H54 (cell line): Measurements from ENCODE around the gene FKBP15.
A peak's percentile ranks its signal among the peaks of the same experiment; 100 is the strongest.
"Not testable (repeated sequence)": the region's sequence is repeated elsewhere in the genome, so short reads cannot be mapped to it uniquely, and the experiment has no call there.

Source experiments
- DNase-seq: peaks from one replicate; pipeline ENCODE4 v3.0.0; 2011; ENCODE audit warnings: low spot score, mixed read lengths; ENCODE audit not compliant: insufficient read length
- FAIRE-seq: peaks from 3 replicates; lab custom pipeline; 2011; peaks lifted over from hg19 to GRCh38; lab: Jason Lieb, UNC
- POLR2A ChIP-seq: IDR thresholded peaks from 2 replicates; pipeline ENCODE4 v1.6.1; 2011; ENCODE audit warnings: low read depth, mild to moderate bottlenecking, low read length

The FKBP15 gene

DNA sequence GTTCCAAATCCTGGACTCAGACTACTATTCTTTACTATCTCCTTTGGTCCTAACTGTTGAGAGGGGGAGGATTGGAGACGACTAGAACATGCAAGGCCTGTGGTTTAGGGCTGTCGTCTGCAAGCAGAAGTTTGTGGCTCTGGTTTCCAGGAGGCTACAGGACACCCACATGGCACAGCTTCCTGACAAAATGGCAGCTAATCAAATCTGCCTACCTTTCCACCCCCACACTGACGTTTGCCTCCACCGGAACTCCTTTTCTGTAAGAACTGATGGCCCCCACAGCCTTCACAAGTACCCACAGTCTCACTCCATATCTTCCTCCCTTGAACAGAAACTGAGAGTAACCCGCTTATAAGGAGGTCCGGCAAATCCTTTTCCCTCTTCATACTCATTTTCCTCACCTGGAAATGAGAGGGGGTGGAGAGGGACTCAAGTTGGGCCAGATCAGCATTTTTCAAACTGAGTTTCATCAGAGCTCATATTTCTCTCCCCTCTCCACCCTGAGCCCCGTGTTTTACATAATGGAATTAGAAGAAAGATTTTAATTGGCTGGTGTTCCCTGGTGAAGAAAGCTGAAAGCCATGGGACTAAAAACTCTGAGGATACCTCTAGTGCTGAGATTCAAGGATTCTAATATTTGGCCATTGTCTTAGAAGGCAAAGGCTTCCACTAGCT is 65.0 kb downstream of the FKBP15 start:
- no peak for TF ChIP-seq POLR2A
- DNase-seq = no peak
- FAIRE-seq = no peak

DNA sequence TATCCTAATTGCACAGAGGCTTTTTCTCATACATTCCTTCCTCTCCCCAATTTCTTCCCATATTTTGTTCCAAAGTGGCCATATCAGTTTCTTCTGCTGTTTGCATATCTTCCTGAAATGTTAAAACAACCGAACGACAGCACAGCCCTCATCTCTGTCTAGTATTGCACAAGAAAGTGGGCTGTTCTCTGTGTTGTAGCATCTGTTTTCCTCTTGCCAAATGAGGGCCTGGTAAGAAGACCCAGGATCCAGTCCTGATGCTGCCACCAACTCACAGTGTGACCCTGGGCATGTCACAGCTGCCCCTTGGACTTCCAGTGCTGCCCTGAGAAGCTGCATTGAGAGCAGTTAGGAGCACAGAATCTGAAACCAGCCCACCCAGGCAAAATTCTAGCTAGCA is 66.1 kb downstream of the FKBP15 start:
- no peak for TF ChIP-seq POLR2A
- FAIRE-seq = no peak
- DNase-seq = no peak

DNA sequence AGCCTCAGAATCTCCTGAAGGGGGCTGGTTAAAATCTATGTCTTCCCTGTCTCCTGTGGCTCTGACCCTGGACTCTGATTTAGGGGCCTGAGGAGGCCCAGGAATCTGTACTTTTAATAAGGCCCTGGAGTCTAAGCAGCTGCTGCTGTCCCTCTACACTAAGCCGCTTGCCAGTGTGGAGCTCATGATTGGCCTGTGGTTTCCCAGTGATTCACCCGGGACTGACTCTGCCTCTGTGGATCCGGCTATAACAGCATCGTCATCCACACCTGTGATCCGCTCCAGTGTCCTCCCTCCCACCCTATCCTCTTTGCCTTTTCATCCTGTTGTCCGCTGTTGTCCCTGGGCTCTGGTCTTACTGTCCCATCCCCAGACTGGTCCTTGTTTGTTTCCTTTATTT is 66.6 kb downstream of the FKBP15 start:
- peak; percentile 87 for DNase-seq
- no peak for TF ChIP-seq POLR2A

DNA sequence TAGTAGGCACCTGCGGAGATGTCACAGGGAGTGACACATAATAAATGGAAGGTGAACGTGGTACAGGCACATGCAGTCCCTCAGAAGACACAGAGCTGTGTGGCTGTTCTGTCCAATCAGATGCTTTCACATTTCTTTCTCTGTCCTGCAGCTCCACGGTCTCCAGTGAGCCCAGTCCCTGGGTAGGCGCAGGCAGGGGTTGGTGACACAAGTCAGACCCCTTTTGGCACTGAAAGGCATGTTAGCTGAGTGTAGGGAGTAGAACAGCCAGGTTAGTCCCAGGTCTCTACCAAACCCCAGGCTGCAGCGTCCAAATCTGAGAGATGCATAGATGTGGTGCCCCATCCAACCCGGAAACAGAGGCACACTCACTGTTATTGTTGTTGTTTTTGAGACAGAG is 67.5 kb downstream of the FKBP15 start:
- TF ChIP-seq POLR2A = no peak
- DNase-seq (no peak), FAIRE-seq (peak; percentile 41)

More for the DNA sequence above, 66.6 kb downstream of the FKBP15 start:
- FAIRE-seq = peak; percentile 97

DNA sequence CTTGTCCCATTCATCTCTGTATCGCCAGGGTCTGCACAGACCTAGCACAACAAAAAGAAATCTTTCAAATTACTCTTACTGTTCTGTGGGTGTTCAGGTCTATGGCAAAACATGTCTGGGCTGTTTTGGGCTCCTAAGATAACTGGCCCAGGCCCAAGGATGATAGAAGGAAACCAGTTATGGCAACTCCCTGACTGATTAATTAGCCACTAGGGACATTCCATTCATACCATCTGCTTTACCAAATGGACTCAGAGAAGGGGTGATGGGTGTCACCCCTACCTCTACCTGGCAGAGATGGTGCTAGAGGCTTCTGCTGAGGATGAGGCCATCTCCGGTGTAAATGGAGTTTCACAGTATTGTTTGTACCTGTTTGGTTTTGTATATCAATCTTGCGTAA is 68.4 kb downstream of the FKBP15 start:
- DNase-seq (no peak), FAIRE-seq (no peak)
- TF ChIP-seq POLR2A = no peak

DNA sequence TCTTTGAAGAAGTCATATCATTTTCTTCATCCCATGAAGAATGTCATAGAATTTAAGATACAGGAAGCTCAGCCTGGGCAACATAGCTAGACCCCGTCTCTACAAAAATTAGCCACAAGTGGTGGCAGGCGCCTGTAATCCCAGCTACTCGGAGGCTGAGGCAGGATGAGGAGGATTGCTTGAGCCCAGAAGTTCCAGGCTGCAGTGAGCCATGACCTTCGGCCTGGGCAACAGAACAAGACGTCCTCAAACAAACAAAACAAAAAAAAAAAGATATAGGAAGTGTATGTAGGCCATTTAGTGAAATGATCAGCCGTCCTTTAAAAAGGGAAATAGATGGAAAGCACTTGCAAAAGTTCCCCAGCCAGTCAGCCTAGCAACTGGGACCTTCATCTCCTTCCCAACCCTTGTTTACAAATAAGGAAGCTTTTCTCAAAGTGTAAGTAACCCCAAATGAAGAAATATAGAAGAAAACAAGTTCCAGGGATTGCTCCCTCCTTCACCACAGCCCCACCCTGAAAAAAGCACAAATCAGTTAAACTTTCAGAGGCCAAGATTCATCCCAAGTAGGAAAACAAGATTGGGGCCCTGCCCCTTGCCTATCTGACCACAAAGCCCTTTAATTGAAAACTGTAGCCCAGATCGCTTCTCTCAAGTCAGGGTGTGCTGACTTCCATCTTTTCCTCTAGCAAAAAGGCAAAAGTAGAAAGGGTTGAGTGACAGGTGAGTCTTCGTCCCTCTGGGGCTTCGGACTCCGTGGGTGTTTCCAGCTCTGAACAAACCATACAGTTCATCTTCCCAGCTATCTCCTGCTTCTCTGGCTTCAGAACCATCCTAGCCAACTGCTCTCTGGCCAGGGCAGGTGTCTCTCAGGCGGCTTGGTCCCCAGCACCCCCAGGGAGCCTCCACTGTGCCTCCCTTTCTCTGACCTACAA is 69.1 kb downstream of the FKBP15 start:
- DNase-seq = no peak
- no peak for FAIRE-seq
- TF ChIP-seq POLR2A = no peak

DNA sequence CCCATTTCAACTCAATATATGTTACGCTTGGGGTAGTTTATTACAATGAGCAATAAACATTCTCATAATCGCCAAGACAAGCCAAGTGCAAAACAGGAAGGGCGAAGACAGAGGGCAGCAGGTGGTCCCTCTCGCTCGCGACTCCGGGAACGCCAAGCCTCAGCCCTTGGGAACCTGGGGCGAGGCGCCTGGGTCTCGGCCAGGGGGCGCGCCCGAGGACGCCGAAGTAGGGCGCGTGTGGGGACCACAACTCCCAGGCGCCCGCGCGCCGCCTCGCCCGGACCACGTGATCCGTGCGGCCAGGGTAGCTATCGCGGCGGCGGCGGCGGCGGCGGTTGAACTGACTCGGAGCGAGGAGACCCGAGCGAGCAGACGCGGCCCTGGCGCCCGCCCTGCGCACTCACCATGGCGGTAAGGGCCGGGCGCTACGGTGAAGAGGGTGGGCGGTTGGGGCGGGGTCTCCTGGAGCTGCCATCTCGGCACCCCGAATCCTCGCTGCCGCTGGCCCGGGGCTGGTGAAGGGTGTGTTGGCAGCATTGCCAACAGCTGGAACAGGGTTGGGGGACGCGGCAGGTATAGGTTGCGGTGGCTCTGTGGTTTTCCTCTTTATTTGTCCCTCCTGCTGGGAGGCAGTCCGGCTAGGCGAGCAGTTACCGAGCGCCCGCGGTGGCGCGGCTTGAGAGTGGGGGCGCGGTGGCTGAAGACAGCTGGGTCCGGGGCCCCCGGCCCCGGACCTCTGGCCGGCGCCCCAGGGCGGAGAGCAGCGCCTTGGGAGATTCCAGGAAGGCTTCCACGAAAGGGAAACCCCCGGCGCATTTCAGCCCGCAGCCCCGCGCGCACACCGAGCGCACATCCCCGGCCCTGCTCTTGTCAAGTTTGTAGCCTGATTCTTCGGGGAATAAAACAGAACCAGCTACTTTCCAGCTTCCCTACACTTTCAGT is 70.1 kb downstream of the FKBP15 start, which contains the start of gene SLC31A2:
Gene SLC31A2 (plus strand): TSS at position 338 of the 942 bp plus-strand sequence. CDS start 68 bp downstream, at position 406.
- DNase-seq (peak; percentile 88), FAIRE-seq (no peak)
- TF ChIP-seq POLR2A = peak; percentile 61

DNA sequence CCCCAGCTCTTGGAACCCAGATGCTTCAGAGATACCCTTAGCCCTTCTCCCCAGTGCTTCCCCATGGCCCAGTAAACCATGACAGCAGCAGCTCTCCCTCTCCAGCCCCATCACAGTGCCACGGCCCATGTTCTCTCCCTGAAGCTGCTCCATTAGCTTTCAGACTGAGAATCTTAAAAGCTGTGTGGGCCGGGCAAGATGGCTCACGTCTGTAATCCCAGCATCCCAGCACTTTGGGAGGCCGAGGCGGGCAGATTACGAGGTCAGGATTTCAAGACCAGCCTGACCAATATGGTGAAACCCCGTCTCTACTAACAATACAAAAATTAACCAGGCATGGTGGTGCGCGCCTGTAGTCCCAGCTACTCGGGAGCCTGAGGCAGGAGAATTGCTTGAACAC is 71.5 kb downstream of the FKBP15 start:
- not testable (repeated sequence) for DNase-seq, FAIRE-seq

DNA sequence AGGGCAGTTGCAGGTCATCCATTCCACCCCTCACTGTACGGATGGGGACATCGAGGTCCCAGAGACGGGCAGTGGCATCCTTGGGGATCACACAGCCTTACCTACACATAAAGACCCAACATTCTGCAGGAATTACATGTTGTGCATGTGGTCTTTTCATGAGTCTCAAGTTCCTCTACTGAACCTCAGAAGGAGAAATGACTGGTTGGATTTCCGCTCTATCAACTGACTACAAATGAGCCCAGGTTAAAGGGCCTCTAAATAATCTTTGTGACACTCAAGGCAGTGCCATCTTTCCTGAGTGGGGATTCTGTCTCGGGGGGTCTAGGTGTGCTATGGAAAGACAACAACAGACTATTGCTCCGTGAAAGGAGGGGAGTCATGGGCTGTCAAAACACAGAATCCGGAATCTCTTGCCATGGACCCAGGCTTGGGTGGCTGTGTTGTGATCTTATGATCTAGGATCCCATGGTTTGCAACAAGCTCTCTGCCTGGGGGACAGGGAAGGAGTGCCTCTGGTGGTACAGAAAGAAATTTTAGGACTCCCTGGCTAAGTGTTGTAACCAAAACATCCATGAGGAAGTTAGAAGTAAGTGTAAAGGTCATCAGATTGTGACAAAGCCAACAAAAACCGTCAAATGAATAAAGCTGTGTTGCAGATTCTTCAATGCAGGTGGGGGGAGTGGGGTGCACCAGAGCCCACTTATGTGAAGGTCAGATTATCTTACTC is 72.1 kb downstream of the FKBP15 start:
- FAIRE-seq (no peak), DNase-seq (no peak)
- TF ChIP-seq POLR2A = no peak

DNA sequence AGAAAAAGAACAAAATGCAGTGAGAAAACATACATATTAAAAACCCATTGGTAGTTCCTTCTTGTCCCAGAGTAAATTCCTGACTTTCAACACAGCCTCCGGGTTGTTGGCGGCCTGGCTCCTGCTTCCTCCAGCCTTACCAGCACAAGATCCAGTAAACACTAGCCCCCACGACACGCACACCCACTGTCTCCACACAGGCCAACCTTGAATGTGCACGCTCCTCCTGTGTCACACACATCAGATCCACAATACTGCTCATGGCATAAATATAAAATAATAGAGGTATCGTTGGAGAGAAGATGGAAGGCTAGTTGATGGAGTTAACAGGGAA is 72.7 kb downstream of the FKBP15 start:
- no peak for TF ChIP-seq POLR2A
- no peak for DNase-seq
- no peak for FAIRE-seq

DNA sequence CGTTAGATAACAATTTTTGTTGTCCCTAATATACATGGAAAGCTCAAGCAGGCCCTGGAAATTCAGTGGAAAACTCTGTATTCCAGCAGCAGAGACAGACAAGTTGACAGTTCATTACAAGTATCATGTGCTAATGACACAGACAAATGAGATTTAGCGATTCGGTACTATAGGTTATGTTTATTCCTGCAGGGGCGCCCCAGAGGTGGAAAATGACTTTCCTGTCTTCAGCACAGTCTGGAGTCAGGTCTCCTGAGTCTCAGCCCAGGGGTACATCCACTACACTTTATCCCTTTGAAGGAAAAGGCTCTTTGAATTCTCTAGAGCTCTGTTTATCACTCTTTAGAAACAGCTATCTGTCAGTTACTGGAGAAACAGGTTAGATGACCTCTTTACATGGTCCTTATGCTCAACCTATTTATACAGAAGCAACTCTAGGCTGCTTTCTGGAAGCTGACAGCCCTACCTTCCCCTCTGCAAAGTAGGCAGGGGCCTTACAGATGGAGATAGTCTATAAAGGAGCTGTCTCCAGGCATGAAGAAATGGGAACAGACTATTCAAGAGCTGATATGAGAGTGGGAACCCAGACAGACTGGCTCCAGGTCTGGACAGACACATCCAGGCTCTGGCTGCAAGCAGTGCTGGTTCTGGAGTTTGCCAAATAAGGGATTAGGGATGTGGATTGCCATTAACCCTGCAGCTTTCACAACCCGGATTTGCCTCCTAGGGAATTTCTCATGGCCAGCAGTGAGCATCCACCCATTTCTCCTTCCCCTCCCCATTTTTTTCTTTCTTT is 77.4 kb downstream of the FKBP15 start:
- no peak for TF ChIP-seq POLR2A
- DNase-seq (no peak), FAIRE-seq (no peak)

DNA sequence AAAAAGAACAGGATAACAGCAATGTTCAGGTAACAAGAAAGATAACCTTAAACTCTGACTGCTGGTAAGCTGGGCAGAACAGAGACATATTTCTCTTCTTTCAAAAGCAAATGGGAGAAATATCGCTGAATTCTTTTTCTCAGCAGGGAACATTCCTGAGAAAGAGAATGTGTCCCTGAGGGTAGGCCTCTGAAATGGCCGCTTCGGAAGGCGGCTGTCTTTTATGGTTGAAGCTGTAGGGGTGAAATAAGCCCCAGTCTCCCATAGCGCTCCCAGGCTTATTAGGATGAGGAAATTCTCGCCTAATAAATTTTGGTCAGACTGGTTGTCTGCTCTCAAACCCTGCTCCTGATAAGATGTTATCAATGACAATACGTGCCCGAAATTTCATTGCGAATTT is 80.2 kb downstream of the FKBP15 start:
- not testable (repeated sequence) for DNase-seq, FAIRE-seq
